HCEC 1CT (cell line): ENCODE data around the gene MYEF2.
A peak's percentile ranks its signal among the peaks of the same experiment; 100 is the strongest.

Experiments used
- DNase-seq: peaks from one replicate; pipeline ENCODE4 v3.0.0-alpha.2; 2017

The MYEF2 gene

GRCh38 chr15:48086133-48086532, 92.0 kb downstream of the MYEF2 start:
- DNase-seq, result no peak

GRCh38 chr15:48085591-48085930, 92.5 kb downstream of the MYEF2 start:
- DNase-seq, result no peak

DNA sequence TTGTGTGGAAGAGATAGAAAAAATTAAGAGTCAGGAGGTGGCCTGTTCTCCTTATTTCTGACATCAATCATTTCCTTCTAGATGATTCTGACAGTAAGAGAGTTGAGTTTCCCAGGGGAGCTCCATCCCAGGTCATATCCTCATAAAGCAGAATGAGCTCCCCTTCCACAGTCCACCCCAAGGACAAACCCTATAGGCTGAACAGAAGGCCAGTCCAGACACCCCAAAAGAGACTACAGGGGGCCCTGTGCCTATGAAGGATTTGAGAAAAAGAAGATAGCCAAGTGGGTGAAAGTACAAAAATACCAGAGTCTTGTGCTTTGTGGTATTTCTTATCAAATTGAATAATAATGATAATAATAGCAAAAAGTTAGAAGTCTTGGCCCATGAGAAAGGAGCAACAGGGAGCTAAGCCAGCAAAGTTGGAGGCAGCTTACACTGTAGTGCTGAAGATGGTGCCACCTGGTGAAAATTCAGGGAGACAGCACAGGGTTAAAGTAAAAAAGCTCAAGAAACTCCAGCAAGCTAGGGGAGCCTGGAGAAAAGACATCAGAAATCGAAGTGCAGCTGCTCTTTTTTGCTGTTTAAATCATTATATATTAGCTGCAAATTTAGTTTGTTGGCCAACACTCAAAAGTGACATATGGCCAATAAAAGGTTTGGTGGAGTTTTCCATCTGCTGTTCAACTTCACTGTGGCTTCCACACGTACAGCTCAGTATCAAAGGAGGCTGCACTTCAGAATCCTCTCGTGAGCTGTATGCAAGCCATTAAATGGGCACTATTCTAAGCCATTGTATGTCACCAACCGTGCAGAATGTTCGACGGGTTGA, 93.1 kb downstream of the MYEF2 start:
- DNase-seq, result peak; percentile 61
